Activated CD4-positive, alpha-beta T cell treated with anti-CD3 and anti-CD28 coated beads, Interleukin-10, Interleukin-2, amounts not matched to agents 100 ng/mL and 50 ng/mL, durations not matched to agents 16 hours and 8 hours (primary cell): ENCODE measurements around the gene CCR6.
"Not testable (repeated sequence)": the region's sequence is repeated elsewhere in the genome, so short reads cannot be mapped to it uniquely, and the experiment has no call there.

ENCODE experiments used
- DNase-seq: peaks from one replicate; pipeline ENCODE4 v3.0.0-alpha.2; 2020

Gene CCR6

DNA sequence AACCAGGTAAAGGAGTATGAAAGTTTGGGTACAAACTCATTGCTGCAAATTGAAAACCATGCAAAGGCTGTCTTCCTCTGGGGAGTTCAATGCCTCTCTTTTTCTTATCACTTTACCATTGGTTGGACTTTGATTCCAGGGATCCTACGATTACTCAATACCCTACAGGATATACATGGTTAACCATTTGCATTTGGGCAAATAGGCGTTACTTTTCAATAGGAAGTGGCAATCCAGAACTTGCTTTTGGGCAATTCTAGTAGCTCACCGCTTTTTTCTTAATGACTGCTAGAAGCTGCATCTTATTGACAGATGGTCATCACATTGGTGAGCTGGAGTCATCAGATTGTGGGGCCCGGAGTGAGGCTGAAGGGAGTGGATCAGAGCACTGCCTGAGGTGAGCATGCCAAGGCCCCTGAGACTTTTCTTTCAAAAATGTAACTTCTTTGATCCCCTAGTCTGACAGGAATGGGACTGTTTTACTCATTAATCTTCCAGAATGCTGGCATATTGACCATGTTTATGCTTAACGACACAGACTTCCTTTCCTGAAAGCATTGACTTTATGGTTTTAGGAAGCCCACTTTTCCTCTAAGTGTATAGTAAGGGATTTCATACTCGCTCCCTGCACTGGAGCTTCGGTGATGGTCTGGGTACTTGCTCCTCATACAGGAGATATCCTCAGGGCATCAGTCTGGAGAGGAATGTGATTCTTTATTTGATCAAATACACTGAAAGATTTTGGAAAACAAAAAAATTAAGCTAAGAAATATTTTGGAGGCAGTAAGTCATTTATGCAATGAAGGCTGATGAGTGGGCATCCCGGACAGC lies at the start of gene CCR6:
TSS of gene CCR6 (plus strand) at position 270 of the 831 bp plus-strand sequence. CDS start 13,039 bp downstream, outside the sequence.
- DNase-seq = peak; percentile 41

DNA sequence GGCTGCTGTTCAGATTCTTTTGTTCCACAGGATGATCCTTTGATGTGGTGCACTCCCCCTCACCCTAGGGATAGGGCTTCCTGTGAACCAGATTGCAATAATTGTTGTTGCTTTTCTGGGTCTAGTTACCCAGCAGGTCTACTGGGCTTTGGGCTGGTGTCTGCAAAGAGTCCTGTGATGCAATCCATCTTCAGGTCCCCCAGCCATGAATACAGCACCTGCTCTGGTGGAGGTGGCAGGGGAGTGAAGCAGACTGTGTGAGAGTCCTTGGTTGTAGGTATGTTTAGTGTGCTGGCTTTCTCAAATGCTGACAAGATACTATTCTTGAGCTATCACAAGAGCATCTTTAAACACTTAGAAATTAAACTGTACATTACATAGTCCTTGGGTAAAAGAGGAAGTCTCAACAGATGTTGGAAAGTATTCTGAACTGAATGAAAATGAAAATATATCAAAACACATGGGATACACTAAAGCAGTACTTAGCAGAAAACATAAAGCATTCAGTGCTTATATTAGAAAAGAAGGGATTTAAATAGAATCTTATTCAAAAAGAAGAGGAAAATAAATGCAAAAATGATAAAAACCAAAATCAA lies 49.1 kb upstream of the CCR6 start:
- DNase-seq = no peak

GRCh38 chr6:167077241-167077932 lies 45.5 kb upstream of the CCR6 start:
- no peak for DNase-seq

GRCh38 chr6:167078745-167079144 lies 44.2 kb upstream of the CCR6 start:
- DNase-seq = peak; percentile 35

DNA sequence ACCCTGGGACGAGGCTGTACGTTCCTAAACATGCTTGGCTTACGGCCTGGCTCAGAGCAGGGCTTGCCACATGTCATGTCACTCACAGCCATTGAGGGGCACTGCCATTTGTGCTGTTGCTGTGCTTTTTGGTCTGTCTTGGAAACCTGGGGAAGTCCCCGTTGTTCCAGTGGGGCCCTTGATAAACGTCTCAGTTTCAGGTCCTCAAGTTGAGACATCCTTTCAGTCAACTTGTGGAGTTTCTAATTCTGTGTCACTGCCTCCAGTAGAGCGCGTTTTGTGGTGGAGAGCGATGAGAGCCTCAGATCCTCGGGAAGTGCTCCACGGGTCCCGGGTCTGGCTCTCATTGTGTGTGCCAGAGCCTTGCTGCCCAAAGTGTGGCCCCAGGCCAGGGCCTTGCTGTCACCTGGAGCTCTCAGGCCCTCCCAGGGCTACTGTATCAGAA lies 43.0 kb upstream of the CCR6 start:
- peak; percentile 85 for DNase-seq

DNA sequence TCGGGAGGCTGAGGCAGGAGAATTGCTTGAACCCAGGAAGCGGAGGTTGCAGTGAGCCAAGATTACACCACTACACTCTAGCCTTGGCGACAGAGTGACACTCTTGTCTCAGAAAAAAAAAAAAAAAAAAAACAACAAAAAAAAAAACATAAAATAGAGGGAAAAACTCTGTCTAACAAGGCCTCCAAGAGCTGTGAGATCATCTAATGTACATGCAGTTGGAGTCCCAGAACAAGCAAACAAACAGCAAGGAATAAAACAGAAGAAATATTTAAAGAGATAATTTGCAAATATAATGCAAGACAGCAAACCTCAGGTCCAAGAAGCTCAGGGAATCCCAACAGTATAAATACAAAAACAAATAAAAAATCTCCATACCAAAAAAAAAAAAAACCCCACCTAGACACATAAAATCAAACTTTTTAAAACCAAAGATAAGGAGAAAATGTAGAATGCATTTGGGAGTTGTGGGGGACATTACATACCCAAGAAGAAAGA lies 35.0 kb upstream of the CCR6 start:
- no peak for DNase-seq

- DNase-seq = not testable (repeated sequence)
Measured at GRCh38 chr6:167088741-167089140, 34.2 kb upstream of the CCR6 start.

GRCh38 chr6:167089243-167090142 lies 33.4 kb upstream of the CCR6 start:
- DNase-seq = no peak

DNA sequence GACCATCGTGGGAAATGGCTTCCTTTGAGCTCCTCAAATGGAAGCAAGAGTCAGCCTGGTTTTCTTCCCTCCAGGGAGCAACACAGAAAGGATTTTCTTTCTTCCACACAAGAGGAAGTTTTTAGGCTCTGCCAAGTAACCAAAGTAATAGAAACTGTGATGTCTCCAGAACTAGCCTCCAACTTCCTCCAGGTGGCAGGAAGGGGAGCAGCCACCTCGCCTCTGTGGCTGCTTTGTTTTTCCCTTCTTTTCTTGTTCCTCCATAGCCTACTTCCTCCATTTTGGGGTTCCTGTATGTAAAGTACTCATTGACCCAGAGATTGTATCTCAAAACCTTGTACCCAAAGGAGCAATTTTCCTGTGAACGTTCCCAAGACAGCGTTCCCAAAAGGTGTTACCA lies 32.7 kb upstream of the CCR6 start:
- no peak for DNase-seq

DNA sequence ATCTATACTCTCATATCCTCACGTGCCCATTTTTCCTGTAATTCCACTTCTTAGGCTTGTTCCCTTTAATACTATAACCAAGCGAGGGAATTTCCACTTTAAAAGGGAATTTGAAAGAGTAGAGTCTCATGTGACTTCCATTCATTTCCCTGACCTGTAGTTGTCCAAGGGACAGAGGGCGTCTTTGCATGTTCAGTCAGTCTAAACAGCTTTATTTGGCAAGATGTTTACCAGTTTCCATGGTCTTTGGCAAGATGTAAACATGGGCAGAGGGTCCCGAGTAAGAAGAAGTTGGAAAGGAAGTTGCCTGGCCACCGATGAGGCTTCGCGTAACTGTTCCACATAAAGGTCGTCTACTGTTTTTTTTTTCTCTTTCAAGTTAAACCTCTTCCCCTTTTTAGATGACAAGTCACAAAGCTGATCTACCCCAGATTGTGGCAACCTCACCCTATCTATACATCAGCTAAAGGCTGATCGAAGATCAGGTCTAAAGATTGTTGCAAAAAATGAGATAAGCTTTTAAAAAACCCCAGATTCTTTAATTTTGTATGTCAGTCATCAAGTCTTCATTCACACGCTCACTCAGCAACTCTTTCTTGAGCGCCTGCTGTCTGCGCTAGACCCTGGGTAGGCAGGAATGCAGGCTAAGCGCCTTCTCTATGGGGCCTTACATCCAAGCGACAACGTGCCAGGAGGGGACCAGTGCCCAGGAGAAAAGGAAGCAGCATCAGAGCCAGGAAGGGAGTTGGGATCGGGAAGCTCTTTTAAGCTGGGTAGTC lies 31.7 kb upstream of the CCR6 start:
- no peak for DNase-seq

GRCh38 chr6:167091805-167092107 lies 31.1 kb upstream of the CCR6 start:
- DNase-seq = no peak

DNA sequence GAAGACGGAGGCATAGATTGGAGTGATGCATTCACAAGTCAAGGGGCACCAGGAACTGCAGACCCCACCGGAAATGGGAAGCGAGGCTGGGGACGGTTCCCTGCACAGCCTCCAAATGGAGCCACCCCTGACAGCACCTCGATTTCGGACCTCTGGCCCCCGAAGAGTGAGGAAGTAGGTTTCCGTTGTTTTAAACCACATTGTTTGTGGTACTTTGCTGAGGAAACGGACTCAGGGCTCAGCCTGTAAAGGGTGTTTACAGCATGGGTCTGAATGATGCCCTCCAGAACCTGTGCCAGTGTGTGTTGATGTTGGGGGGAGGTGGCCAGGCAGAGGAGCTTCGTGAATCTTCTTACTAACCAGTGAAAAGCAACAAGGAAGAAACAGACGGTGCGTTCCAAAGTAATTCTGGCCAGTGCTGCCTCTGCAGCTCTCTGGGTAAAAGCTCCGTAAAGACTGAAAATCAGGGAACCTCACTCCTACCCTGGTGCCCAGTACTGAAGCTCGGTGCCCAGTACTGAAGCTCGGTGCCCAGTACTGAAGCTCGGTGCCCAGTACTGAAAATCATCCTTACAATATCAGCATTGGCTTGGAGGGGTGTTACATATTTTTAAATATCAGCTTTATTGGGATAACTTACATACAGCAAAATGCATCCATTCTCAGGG lies 30.1 kb upstream of the CCR6 start:
- DNase-seq = no peak

DNA sequence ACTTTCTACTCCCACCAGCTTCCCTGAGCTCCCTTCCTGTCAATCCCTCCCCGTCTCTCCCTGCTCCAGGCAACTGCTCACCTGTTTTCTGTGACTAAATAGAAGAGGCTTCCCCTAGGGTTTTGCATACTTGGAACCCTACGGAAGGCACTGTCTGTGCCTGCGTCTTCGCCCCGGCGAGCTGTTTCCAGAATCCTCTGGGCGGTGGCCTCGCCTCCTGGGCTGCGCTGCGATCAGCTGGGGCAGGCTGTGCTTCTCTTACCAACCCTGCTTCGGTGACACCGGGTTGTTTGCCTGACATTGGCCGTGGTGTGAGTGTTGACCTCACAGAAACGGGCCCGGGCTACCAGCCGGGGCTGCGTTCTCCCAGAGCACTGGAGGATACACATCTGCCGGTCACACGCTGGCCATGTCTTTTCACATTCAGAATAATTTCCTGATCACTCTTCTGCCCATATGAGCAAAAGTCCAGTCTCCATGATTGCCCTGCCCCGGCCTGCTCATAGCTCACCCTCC lies 29.4 kb upstream of the CCR6 start:
- no peak for DNase-seq

GRCh38 chr6:167093922-167094432 lies 28.9 kb upstream of the CCR6 start:
- peak; percentile 51 for DNase-seq

GRCh38 chr6:167094436-167094819 lies 28.5 kb upstream of the CCR6 start:
- no peak for DNase-seq

DNA sequence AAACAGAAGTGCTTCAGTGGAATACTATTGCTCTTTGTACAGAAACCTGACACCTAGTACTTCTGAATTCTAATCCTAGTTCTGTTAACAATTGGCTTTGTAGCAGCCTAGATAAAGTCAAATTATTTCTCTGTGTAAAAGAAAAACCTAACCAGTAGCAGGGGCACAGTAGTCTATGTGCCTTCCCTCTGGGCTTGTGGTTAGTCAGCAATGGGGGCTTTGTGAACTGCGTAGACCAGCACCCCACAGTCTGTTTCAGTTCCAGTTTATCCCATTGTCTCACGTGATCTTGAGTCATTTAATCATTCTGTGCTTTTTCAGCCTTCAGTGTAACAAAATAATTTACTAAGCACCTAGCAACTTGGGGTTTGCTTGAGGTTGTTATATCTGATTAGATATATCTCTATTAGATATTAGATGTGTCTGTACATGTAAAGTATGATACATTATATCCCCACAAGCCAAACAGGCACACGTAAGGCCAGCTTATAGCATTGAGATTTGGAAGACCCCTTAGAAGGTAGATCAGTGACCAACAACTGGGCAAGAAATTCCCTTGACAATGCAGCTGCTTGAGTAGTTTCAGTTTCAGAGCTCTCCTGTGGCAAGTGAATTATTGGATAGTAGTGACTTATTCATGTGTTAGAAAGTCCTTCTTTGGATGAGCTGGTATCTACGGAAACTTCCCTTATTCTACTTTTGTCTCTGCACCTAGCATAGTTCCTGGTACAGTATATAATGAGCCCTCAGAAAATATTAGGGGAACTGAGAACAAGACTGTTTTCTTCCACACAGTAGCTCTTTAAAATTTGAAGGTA lies 27.9 kb upstream of the CCR6 start:
- DNase-seq = peak; percentile 42

- DNase-seq = no peak
Measured at GRCh38 chr6:167095888-167096287, 27.0 kb upstream of the CCR6 start.

DNA sequence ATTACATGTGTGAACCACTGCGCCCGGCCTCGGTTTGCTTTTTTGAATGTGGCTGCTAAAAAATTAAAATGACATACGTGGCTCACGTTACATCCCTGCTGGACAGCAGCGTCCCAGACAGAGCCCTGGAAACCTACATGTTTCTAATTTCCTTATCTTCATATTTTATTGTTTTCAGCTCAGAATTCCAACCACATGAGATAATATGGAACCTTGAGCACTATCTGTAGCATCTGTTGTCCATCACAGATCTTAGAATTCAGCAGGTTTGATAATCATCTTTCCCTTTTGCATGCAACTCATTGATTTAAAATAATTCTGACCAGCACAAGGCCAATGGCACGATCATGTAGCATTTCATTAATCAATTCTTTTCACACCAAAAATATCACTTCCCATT lies 25.9 kb upstream of the CCR6 start:
- DNase-seq = no peak

DNA sequence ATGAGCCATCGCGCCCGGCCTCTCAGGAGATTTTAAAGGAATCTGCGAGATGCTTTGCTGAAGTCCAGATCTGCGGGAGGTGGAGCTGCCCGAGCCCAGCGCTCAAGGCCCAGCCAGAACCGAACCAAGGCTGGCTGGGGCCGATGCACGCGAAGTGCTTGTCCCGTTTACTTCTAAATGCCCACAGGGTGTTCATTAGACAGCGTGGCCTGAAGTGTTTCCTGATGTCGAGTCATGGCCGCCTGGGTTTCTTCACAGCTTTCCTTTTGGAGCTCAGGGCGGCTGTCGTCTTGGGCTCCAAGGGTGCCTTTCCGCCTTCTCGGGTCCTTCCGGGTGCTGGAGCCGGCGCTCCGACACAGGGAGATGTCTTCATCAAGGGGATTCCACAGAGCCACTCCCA lies 25.1 kb upstream of the CCR6 start:
- no peak for DNase-seq

DNA sequence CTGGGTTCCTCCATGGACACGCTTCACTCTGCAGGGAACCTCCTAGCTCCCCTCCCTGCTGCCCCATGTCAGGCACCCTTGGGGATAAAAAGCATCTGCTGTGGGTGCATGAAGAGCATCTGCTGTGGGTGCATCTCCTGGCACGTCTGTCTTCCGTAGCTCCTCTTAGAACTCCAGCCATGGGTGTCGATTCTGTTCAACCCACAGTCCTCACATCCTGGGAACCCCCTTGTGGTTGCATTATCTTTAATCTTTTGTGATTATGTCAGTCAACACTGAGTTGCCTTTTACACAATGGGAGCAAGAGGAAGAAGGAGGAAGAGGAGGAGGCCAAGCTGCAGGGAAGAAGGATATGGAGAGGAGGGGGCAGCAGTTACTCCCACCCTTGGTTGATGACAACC lies 24.1 kb upstream of the CCR6 start:
- DNase-seq = no peak
